HepG2 (cell line): ENCODE data around the gene JMJD7. TPM values are rescaled to one million over a fixed set of nuclear protein-coding genes. Genes with fewer than 3 reads are reported as not detected.

Source experiments
- ATAC-seq: fragments of 200-7000 bp; cut with Tn5 transposase; 3 replicates; pipeline ENCODE4 v1.9.1; 2020; ENCODE audit warnings: mild to moderate bottlenecking, moderate library complexity
- BruUV-seq: library from RNA; stranded (reverse); fragments of 400-500 nt; replicated peaks from 2 replicates; lab custom pipeline; 2021; lab: Mats Ljungman, UMichigan
- CTCF ChIA-PET: fragments of 300-600 bp; formaldehyde crosslinking; extraction: SDS; loops from one replicate; lab custom pipeline; 2021; ENCODE audit warnings: low total read pairs, inconsistent platforms, low intra/inter-chr PET ratio; lab: Yijun Ruan, JAX
- POLR2A ChIA-PET: fragments of 350-600 bp; sonication (Branson Sonifier 250); formaldehyde crosslinking; loops from one replicate; lab custom pipeline; 2020; ENCODE audit warnings: antibody characterized with exemption, inconsistent platforms; lab: Yijun Ruan, JAX
- DNase-seq: peaks from one replicate; pipeline ENCODE4 v3.0.0-alpha.2; 2015; ENCODE audit warnings: low spot score
- FAIRE-seq: peaks from 3 replicates; lab custom pipeline; 2011; peaks lifted over from hg19 to GRCh38; lab: Jason Lieb, UNC
- H2AFZ ChIP-seq: one replicate; pipeline ENCODE4 v1.6.1; 2011; ENCODE audit warnings: low read length, inconsistent platforms
- H3K27ac ChIP-seq: fragments of 300-600 bp; 3 replicates; pipeline ENCODE4 v1.8.0; 2011; ENCODE audit warnings: mixed run types, mild to moderate bottlenecking, mixed read lengths, low read length, inconsistent platforms; ENCODE audit not compliant: insufficient read depth; ENCODE audit errors: extremely low read length
- H3K27me3 ChIP-seq, 2 experiments: fragments of 200-600 bp in 1 of 2; 2 replicates in 1 of 2; 3 replicates in 1 of 2; pipeline versions ENCODE4 v1.6.0 to v1.8.0; 2011; ENCODE audit warnings: low read length in 2 of 2, mild to moderate bottlenecking in 2 of 2, moderate library complexity in 2 of 2, inconsistent platforms in 1 of 2; ENCODE audit not compliant: insufficient read depth in 2 of 2, control insufficient read depth in 1 of 2
- H3K36me3 ChIP-seq, 2 experiments: fragments of 200-600 bp in 1 of 2; replicated peaks in 1 of 2; 2 replicates in 1 of 2; 3 replicates in 1 of 2; pipeline versions ENCODE4 v1.5.1 to v1.8.0; 2011; ENCODE audit warnings: low read length in 2 of 2, inconsistent platforms in 1 of 2; ENCODE audit not compliant: insufficient read depth in 2 of 2, control insufficient read depth in 1 of 2
- H3K4me1 ChIP-seq: 2 replicates; pipeline ENCODE4 v1.5.1; 2012; ENCODE audit warnings: low read length, inconsistent platforms; ENCODE audit not compliant: insufficient read depth
- H3K4me2 ChIP-seq: 2 replicates; pipeline ENCODE4 v1.6.0; 2011; ENCODE audit warnings: low read depth, low read length, inconsistent platforms
- H3K4me3 ChIP-seq, 3 experiments: fragments of 200-600 bp in 1 of 3; sonication (generic), shearing (Covaris generic) in 1 of 3; replicated peaks in 1 of 3; 2 replicates each; pipeline ENCODE4 v1.5.1; 2011 to 2016; ENCODE audit warnings: low read length in 3 of 3, inconsistent platforms in 2 of 3, low read depth in 2 of 3, mild to moderate bottlenecking in 2 of 3, control low read depth in 1 of 3, mixed read lengths in 1 of 3; ENCODE audit not compliant: insufficient read depth in 1 of 3
- H3K79me2 ChIP-seq: one replicate; pipeline ENCODE4 v1.6.1; 2011; ENCODE audit warnings: low read length, inconsistent platforms; ENCODE audit not compliant: insufficient read depth
- H3K9ac ChIP-seq: 2 replicates; pipeline ENCODE4 v1.6.0; 2011; ENCODE audit warnings: mild to moderate bottlenecking, low read depth, low read length, inconsistent platforms; ENCODE audit not compliant: insufficient read depth
- H3K9me3 ChIP-seq: 2 replicates; pipeline ENCODE4 v1.5.1; 2012; ENCODE audit warnings: mild to moderate bottlenecking, low read length
- H4K20me1 ChIP-seq: 2 replicates; pipeline ENCODE4 v1.6.0; 2011; ENCODE audit warnings: inconsistent platforms, mild to moderate bottlenecking, low read length, moderate library complexity; ENCODE audit not compliant: insufficient read depth
- CCDC6 ChIP-seq: sonication (generic); formaldehyde crosslinking; IDR thresholded peaks from 2 replicates; pipeline ENCODE4 v1.8.1; 2022; ENCODE audit warnings: mild to moderate bottlenecking, missing genetic modification reagents, moderate library complexity
- DNMT1 ChIP-seq: sonication (generic); formaldehyde crosslinking; IDR thresholded peaks from 2 replicates; pipeline ENCODE4 v1.5.1; 2020; ENCODE audit warnings: mild to moderate bottlenecking, missing genetic modification reagents
- EP300 ChIP-seq, 3 experiments: sonication (generic) in 1 of 3; formaldehyde crosslinking in 1 of 3; IDR thresholded peaks; 2 replicates each; pipeline versions ENCODE4 v1.5.1 to v1.6.1; 2011 to 2020; ENCODE audit warnings: low read depth in 2 of 3, low read length in 2 of 3, borderline replicate concordance in 1 of 3, improper control_type of control experiment in 1 of 3, mild to moderate bottlenecking in 1 of 3, missing genetic modification reagents in 1 of 3, moderate library complexity in 1 of 3
- ISX ChIP-seq: sonication (generic); formaldehyde crosslinking; conservative IDR thresholded peaks from 2 replicates; pipeline ENCODE4 v1.5.0; 2020; ENCODE audit warnings: missing genetic modification reagents
- MTF1 ChIP-seq: sonication (generic); formaldehyde crosslinking; IDR thresholded peaks from 2 replicates; pipeline ENCODE4 v1.5.0; 2020; ENCODE audit warnings: missing genetic modification reagents
- MXD1 ChIP-seq: sonication (generic); formaldehyde crosslinking; IDR thresholded peaks from 2 replicates; pipeline ENCODE4 v1.4.0; 2020; ENCODE audit warnings: mild to moderate bottlenecking, missing genetic modification reagents
- MYC ChIP-seq: sonication (generic); formaldehyde crosslinking; IDR thresholded peaks from 2 replicates; pipeline ENCODE4 v1.9.0; 2021; ENCODE audit warnings: missing genetic modification reagents, borderline replicate concordance
- RBFOX2 ChIP-seq: fragments of 200-400 bp; formaldehyde crosslinking; IDR thresholded peaks from 2 replicates; pipeline ENCODE4 v1.6.1; 2017; ENCODE audit warnings: low read depth, mild to moderate bottlenecking, low read length
- ZNF124 ChIP-seq: sonication (generic); formaldehyde crosslinking; IDR thresholded peaks from 2 replicates; pipeline ENCODE4 v1.4.0; 2020; ENCODE audit warnings: missing genetic modification reagents
- ZNF674 ChIP-seq: sonication (generic); formaldehyde crosslinking; IDR thresholded peaks from 2 replicates; pipeline ENCODE4 v1.5.0; 2020; ENCODE audit warnings: low read depth, mild to moderate bottlenecking, missing genetic modification reagents
- ZNF691 ChIP-seq: sonication (generic); formaldehyde crosslinking; IDR thresholded peaks from 2 replicates; pipeline ENCODE4 v1.4.0; 2020; ENCODE audit warnings: missing genetic modification reagents, low read depth, mild to moderate bottlenecking, borderline replicate concordance
- WGBS: methylation state at CpG from one replicate; pipeline ENCODE4 v1.1.6; 2017; ENCODE audit warnings: low lambda C conversion rate; 5-methylcytosine and 5-hydroxymethylcytosine counted together
- in situ Hi-C: cut with HindIII; loops from 2 replicates; pipeline ENCODE4 v1.10.0; 2017; ENCODE audit warnings: low pct_unique_long_range_greater_than_20kb; ENCODE audit not compliant: extremely low pct_ligation_motif_present
- intact Hi-C: fragments of 100-400 bp; cut with micrococcal nuclease; formaldehyde crosslinking; loops from one replicate; pipeline ENCODE4 v1.10.0; 2022; ENCODE audit not compliant: unreplicated experiment
- polyA plus RNA-seq, 8 experiments: library from polyadenylated mRNA; depleted of rRNA in 3 of 8; stranded (reverse) in 7 of 8; unstranded in 1 of 8; fragments of >200 nt; fragmentation: Illumina TruSeq in 4 of 8; extraction: Trizol in 4 of 8; gene quantifications; 2 replicates each; pipeline versions ENCODE4 v1.2.1 to v1.2.3, GENCODE V29; 2011 to 2016; ENCODE audit warnings: low read depth in 4 of 8, missing spikeins in 1 of 8, mixed read lengths in 1 of 8; ENCODE audit not compliant: insufficient read depth in 1 of 8
- total RNA-seq, 5 experiments: library from RNA; depleted of rRNA; stranded (reverse); fragments of >200 nt; fragmentation: Illumina TruSeq; extraction: Trizol; gene quantifications; 2 replicates each; pipeline ENCODE4 v1.2.3, GENCODE V29; 2016; ENCODE audit warnings: low read depth in 1 of 5
- TF ChIP-seq, protein P1 (sequence below): sonication (generic); formaldehyde crosslinking; IDR thresholded peaks from 2 replicates; pipeline ENCODE4 v1.4.0; 2020; ENCODE audit warnings: missing genetic modification reagents
- TF ChIP-seq, protein P2 (sequence below): sonication (generic); formaldehyde crosslinking; IDR thresholded peaks from 2 replicates; pipeline ENCODE4 v1.8.1; 2023; ENCODE audit warnings: mild to moderate bottlenecking, missing genetic modification reagents
- TF ChIP-seq, protein P3 (sequence below): sonication (generic); formaldehyde crosslinking; IDR thresholded peaks from 2 replicates; pipeline ENCODE4 v1.4.0; 2020; ENCODE audit warnings: missing genetic modification reagents
- TF ChIP-seq, protein P4 (sequence below): sonication (generic); formaldehyde crosslinking; IDR thresholded peaks from 2 replicates; pipeline ENCODE4 v1.8.0; 2022; ENCODE audit warnings: low read depth, missing genetic modification reagents
- TF ChIP-seq, protein P5 (sequence below): sonication (generic); formaldehyde crosslinking; IDR thresholded peaks from 2 replicates; pipeline ENCODE4 v1.8.0; 2022; ENCODE audit warnings: mild to moderate bottlenecking, missing genetic modification reagents, borderline replicate concordance

JMJD7 gene
- total and polyA plus RNA-seq, 2 of the 13 experiments (the other 11 are each of a cell fraction or from before 2014, with no cell fraction given), result 6.4 to 7.1 TPM

GRCh38 chr15:41805711-41806110 is 22.2 kb upstream of the JMJD7 start:
- Histone ChIP-seq H3K9ac (no peak overlapping the region), H3K4me2 (no peak overlapping the region), H3K79me2 (no peaks in the 10 kb centered on the region), H3K36me3 (no peaks in the 10 kb centered on the region), H3K9me3 (no peaks in the 10 kb centered on the region), H3K4me1 (no peaks in the 10 kb centered on the region), H3K4me3 (no peak overlapping the region), H4K20me1 (no peaks in the 10 kb centered on the region)
- ATAC-seq (no peak), FAIRE-seq (no peak), DNase-seq (no peak)
- no TSS peak for BruUV-seq
- CTCF ChIA-PET, result interaction anchor here (3.2 kb wide), 1 partner anchor 32 kb away, joined by 25 read pairs; the partner anchor contains the start of gene MAPKBP1
- WGBS, result 90% methylated on average over 3 of the region's 3 CpGs
- TF ChIP-seq EP300 (IDR thresholded peaks at IDR 0.05; ENCODE audit: low read depth in 2 of 2, low read length in 2 of 2) (no peak), EP300 (CRISPR knock-in tag; IDR thresholded peaks at IDR 0.05; ENCODE audit: borderline replicate concordance) (no peak), ZNF691 (no peak), DNMT1 (CRISPR knock-in tag) (no peak), MXD1 (no peak), CCDC6 (CRISPR knock-in tag) (no peak), MTF1 (CRISPR knock-in tag) (no peak), ZNF124 (CRISPR knock-in tag) (no peak), ISX (CRISPR knock-in tag) (no peak), ZNF674 (CRISPR knock-in tag) (no peak), MYC (CRISPR knock-in tag) (no peak), RBFOX2 (no peak)
- TF ChIP-seq, protein P1, sequence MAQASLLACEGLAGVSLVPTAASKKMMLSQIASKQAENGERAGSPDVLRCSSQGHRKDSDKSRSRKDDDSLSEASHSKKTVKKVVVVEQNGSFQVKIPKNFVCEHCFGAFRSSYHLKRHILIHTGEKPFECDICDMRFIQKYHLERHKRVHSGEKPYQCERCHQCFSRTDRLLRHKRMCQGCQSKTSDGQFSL, result no peak
- TF ChIP-seq, protein P2, sequence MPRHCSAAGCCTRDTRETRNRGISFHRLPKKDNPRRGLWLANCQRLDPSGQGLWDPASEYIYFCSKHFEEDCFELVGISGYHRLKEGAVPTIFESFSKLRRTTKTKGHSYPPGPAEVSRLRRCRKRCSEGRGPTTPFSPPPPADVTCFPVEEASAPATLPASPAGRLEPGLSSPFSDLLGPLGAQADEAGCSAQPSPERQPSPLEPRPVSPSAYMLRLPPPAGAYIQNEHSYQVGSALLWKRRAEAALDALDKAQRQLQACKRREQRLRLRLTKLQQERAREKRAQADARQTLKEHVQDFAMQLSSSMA, result no peak
- TF ChIP-seq, protein P3, sequence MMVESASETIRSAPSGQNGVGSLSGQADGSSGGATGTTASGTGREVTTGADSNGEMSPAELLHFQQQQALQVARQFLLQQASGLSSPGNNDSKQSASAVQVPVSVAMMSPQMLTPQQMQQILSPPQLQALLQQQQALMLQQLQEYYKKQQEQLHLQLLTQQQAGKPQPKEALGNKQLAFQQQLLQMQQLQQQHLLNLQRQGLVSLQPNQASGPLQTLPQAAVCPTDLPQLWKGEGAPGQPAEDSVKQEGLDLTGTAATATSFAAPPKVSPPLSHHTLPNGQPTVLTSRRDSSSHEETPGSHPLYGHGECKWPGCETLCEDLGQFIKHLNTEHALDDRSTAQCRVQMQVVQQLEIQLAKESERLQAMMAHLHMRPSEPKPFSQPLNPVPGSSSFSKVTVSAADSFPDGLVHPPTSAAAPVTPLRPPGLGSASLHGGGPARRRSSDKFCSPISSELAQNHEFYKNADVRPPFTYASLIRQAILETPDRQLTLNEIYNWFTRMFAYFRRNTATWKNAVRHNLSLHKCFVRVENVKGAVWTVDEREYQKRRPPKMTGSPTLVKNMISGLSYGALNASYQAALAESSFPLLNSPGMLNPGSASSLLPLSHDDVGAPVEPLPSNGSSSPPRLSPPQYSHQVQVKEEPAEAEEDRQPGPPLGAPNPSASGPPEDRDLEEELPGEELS, result no peak
- TF ChIP-seq, protein P4, sequence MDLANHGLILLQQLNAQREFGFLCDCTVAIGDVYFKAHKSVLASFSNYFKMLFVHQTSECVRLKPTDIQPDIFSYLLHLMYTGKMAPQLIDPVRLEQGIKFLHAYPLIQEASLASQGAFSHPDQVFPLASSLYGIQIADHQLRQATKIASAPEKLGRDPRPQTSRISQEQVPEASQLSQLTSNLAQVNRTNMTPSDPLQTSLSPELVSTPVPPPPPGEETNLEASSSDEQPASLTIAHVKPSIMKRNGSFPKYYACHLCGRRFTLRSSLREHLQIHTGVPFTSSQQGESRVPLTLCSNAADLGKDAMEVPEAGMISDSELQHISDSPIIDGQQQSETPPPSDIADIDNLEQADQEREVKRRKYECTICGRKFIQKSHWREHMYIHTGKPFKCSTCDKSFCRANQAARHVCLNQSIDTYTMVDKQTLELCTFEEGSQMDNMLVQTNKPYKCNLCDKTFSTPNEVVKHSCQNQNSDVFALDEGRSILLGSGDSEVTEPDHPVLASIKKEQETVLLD (CRISPR knock-in tag), result no peak
- TF ChIP-seq, protein P5, sequence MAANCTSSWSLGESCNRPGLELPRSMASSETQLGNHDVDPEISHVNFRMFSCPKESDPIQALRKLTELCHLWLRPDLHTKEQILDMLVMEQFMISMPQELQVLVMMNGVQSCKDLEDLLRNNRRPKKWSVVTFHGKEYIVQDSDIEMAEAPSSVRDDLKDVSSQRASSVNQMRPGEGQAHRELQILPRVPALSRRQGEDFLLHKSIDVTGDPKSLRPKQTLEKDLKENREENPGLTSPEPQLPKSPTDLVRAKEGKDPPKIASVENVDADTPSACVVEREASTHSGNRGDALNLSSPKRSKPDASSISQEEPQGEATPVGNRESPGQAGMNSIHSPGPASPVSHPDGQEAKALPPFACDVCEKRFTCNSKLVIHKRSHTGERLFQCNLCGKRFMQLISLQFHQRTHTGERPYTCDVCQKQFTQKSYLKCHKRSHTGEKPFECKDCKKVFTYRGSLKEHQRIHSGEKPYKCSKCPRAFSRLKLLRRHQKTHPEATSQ (CRISPR knock-in tag), result no peak
- TF ChIP-seq, all 625 proteins: peak for 0
- in situ Hi-C loops (no loop called here), intact Hi-C loops (loop anchor here (1.0 kb wide), 1 partner anchor 31 kb away; the partner anchor contains the start of gene MAPKBP1)
- no peak overlapping the region for H2AFZ ChIP-seq
- no peak overlapping the region for H3K27ac ChIP-seq
- H3K27me3 ChIP-seq, result no peaks in the 10 kb centered on the region
- POLR2A ChIA-PET, result no interaction called here
